ENCODE measurements around the gene ZSWIM9.

Gene ZSWIM9

DNA sequence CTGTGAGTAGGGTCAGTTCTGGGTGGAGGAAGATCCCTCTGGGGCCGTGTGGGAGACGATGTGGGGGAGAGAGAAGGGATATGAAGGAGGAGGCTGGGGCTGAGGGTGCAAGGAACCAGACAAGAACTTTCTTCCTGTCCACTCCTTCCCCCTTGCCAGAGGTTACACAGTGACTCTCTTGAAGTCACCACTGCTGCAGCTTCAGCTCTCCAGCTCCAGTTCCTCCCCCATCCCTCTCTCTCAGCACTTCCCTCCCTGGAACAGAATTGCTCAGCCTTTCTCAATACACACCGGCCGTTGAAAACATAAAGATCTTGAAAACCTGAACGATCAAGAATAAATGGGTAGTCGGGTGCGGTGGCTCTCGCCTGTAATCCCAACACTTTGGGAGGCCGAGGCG is 5.1 kb downstream of the ZSWIM9 start:
- DNase-seq (ENCODE audit: low read depth): no peak

DNA sequence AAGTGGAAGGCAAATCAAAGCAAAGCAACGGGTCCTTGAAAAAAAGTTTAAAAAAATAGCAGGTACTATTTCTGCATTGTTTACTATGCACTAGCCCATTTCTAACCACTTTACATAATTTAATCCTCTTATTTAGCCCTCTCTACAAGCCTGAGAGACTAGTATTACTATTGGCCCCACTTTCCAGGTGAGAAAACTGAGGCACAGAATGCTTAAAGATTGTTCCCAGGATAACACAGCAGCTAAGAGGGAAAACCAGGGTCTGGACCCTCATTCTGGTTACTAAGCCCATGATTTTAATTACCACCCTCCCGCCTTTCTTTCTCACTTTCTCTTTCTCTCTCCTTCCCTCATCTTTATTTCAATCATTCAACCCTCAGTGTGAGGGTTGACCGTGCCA is 5.7 kb downstream of the ZSWIM9 start:
- no peak for DNase-seq (ENCODE audit: low read depth)

DNA sequence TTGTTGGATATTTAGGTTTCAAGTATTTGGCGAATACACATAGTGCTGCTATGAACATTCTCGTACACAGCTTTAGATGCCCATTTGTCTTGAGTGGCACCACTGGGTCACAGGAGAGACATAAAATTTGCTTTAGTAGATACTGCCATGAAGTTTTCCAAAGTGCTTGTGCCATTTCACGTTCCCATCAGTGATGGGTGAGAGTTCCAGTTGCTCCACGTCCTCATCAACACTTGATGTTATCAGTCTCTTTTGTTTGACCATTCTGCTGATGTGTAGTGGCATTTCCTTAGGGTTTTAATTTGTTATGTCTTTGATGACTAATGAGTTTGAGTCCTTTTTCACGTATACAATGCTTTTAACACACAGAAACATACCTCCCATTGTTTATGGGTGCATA is 11.0 kb downstream of the ZSWIM9 start:
- DNase-seq (ENCODE audit: low read depth): no peak

DNA sequence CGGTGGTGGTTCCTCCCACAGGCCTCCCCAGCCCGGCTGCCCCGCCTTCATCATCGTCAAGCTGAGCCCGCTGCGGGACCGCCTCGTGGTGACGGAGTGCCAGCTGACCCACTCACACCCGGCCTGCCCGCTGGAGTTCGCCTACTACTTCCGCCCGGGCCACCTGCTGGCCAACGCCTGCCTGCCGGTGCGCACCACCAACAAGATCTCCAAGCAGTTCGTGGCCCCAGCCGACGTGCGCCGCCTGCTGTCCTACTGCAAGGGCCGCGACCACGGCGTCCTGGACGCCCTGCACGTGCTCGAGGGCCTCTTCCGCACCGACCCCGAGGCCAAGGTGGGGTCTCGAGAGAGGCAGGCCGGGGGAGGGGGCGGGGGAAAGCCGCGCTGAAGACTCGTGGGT is 12.0 kb downstream of the ZSWIM9 start:
- DNase-seq (ENCODE audit: low read depth): no peak

DNA sequence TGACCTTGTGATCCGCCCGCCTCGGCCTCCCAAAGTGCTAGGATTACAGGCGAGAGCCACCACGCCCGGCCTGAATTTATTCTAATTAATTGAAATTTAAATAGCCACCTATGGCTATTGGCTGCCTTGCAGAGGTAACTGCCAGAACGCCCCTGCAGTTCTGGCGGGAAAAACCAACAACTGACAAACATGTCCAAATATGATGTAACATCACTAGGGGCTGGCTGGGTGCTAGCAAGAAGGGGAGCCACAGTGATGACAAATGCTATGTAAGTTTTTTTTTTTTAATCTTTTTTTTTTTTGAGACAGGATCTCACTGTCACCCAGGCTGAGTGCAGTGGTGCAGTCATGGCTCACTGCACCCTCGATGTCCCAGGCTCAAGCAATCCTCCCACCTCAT is 12.9 kb downstream of the ZSWIM9 start:
- DNase-seq (ENCODE audit: low read depth): no peak

DNA sequence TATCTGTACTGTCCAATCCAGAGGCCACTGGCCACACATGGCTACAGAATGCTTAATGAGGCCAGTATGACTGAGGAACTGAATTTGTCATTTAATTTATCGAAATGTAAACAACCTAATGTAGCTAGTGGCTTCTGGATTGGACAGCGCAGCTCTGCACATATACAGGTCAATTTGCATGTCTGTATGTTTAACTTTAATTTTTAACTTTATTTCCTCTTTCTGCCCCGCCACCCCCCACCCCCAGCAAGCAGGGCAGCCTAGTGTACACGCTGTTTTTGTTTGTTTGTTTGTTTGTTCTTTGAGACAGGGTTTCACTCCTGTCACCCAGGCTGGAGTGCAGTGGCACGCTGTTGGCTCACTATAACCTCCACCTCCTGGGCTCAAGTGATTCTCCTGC is 15.5 kb downstream of the ZSWIM9 start:
- no peak for DNase-seq (ENCODE audit: low read depth)

DNA sequence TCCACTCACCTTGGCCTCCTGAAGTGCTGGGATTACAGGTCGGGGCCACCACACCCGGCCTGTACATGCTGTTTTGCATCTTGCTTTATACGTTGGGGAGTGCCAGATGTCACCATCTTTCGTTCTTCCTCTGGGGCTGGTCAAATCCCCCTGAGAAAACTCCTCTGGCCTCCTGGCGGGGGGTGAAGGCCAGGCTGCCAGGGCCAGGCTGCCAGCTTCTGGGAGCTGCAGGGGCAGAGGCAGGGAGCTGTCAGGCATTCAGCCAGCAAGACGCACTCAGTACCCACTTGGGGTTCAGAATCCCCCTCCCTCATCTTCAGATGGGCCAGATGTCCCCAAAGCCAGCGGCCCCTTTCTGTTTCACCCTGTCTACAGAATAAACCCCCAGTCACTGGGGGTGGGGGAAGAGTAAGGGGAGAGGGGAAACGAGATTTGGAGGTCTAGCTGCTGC is 16.1 kb downstream of the ZSWIM9 start:
- DNase-seq (ENCODE audit: low read depth): no peak

DNA sequence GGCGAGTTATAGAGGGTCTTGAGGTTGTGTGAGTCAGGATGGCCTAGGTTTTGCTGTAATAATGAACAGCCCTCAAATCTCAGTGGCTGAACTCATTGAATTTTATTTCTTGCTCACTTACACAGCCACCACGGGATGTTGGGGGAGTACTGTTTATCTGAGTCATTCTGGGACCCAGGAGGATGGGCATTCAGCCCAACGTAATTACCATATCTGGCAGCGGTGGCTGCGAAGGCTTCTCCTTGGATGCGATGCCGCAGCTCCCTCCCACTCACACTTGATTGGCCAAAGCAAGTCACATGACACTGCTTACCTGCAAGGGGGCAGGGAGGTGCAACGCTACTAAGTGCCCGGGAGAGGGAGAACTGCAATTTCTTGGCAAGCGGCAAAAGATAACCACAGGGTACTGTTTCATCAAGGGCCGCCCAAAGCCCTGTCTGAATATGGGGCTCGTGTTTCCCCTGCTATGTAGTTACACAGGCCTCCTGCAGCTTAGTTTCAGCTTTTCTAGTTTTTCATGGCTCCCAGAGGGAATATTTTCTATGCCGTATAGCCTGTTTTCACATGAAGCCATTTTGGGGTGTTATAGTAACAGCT is 19.9 kb downstream of the ZSWIM9 start:
- peak; percentile 9 for DNase-seq (ENCODE audit: low read depth)

DNA sequence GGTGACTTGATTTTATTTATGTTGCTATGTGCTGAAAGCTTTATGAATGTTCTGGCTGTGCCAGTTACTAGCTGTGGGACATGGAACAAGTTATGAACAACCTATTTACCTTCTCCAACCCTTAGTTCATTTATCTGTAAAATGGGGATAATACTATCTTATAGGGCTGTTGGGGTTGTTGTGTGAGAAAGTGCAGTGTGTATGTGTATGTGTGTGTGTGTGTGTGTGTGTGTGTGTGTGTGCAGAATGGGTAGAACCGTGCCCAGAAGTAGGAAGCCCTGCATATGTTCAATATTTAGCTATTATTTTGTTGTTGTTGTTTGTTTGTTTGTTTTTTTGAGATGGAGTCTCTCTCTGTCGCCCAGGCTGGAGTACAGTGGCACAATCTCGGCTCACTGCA is 20.4 kb downstream of the ZSWIM9 start:
- DNase-seq (ENCODE audit: low read depth): no peak

DNA sequence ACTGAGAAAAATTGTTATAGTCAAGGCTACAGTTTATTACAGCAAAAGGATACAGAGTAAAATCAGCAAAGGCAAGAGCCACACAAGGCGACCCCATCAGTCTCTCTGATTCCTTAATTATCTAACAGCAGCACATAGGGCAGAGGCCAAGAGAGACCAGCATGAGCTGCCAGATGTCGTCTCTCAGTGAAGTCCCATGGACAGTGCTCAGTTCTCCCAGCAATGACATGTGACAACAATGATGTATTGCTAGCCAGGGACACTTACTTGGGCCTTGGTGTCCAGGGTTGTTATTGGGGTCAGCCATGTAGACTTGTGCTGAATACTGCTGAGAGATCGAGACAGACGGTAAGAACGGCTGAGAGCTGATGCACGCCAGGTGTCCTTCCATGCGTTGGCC is 22.3 kb downstream of the ZSWIM9 start:
- no peak for DNase-seq (ENCODE audit: low read depth)

DNA sequence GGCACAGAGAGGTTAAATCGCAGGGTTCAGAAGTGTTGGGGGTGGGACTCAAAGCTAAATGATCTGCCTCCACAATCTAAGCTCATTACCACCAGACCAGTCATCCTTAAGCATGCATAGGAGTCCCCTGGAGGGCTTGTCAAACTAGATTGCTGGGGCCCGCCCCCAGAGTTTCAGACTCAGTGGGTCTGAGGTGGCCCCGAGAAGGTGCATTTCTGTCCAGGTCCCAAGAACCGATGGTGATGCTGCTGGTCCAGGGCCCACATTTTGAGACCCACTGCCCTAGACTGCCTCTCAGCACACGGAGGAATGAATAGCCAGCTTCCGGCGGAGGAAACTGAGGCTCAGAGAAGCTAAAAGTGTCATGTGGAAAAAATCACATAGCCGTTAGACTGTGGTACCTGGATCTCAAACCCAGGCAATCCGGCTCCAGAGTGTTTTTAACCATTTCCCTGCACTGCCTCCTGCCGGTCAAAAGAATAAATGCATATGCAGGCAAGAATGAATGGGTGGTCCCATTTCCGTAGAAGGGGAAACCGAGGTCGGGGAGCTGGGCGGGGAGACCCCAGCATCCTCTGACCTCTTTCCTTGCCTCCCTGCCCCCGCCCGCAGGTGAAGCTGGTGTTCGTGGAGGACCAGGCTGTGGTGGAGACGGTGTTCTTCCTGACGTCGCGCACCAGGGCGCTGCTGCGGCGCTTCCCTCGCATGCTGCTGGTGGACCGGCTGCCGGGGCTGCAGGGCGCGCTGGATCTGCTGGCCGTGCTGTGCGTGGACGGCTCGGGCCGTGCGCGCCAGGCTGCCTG is 23.8 kb downstream of the ZSWIM9 start:
- no peak for DNase-seq (ENCODE audit: low read depth)

DNA sequence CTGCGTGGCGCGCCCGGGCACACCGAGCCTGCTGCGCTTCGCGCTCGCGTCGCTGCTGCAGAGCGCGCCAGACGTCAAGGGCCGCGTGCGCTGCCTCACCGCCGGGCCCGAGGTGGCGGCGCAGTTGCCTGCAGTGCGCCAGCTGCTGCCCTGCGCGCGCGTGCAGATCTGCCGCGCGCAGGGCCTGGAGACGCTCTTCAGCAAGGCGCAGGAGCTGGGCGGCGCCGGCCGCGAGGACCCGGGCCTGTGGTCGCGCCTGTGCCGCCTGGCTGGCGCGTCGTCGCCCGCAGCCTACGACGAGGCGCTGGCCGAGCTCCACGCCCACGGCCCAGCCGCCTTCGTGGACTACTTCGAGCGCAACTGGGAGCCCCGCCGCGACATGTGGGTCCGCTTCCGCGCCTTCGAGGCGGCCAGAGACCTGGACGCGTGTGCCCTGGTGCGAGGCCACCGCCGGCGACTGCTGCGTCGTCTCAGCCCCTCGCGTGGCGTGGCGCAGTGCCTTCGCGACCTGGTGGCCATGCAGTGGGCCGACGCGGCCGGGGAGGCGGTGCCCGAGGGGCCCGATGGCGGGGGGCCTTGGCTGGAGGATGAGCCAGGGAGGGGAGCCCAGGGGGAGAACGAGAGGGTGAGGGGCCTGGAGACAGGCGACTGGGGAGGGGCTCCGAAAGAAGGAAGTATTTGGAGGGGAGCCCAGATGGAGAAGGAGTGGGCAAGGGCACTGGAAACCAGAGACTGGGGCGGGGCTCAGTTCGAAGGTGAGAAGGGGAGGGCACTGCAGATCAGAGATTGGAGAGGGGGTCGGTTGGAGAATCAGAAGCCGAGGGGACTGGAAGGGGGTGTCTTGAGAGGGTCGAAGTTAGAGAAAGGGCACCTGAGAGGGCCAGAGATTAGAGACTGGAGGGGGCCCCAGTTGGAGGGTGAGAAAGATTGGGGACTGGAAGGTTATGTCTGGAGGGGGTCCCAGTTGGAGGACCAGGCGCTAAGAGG is 24.7 kb downstream of the ZSWIM9 start:
- DNase-seq (ENCODE audit: low read depth): no peak

DNA sequence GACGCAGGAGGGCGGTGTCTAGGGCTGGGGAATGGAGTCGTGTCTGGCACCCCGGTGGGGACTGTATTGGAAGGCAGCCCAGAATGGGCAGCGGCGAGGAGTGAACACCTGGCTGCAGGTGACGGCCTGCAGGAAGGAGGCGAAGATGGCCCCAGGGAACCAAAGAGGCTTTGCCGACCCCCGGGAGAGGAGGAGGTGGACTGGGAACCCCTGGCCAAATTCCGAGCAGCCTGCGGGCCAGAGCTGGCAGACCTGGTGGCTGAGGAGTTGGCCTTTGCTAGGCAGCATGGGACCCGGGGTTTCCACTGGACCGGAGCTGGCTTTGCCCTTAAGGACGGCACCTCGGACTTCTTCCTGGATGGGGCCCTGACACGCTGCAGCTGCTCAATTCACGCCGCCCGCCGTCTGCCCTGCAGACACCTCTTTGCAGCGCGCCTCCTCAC is 25.9 kb downstream of the ZSWIM9 start:
- no peak for DNase-seq (ENCODE audit: low read depth)

DNA sequence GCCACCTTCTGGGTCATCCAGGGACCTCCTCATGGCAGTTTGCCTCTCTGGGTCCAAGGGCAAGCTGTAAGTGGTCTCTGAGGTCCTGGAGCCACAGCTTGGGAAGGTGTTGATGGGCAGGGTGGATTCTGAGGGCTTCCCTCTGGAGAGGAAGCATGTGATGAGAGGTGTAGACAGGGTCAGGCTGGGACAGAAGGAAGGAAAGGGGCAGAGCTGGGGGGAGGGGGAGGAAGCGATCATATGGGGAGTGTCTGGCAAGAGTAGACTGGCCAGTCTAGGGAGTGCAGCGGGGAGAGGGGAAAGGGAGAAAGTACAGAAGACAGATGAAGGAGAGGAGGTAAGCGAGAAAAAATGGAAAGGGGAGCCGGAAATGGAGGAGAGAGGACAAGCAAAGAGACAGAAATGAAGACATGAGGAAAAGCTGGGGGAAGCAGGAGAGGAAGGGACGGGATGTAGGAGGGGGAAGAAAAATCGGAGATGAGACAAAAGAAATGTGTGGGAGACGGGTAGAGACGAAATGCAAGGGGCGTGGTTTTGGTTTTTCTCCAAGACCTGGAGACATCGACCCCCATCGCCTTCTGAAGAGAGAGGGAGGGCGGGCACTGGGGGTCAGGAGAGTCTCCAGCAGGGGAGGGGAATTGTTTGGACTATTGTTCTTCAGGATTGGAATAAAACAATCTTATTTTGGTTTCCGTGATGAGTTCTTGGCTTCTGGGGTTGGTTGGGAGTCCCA is 26.6 kb downstream of the ZSWIM9 start:
- DNase-seq (ENCODE audit: low read depth): no peak

DNA sequence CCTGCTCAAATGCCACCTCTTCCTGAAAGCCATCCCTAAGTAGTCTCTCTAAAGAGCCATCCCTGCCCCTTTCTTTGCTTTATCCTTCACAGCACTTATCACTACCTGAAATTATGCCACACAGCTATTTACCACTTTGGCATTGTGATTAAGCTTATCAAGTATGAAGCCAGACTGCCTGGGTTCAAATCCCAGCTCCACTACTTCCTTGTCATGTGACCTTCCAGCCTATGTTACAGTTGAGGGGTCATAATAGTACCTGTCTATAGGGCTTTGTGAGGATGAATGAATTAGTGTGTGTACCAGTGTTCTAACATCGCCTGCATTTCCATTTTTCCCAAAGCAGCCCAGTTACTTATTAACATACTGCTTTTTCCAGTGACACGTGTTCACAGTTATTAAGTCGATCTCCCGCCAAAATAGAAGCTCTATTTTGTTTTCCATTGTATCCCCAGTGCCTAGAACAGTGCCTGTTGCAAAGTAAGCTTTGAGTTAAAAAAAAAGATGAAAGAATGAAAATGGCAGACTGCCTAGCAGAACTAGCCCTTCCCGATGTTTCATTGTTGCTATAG is 32.8 kb downstream of the ZSWIM9 start:
- no peak for DNase-seq (ENCODE audit: low read depth)

DNA sequence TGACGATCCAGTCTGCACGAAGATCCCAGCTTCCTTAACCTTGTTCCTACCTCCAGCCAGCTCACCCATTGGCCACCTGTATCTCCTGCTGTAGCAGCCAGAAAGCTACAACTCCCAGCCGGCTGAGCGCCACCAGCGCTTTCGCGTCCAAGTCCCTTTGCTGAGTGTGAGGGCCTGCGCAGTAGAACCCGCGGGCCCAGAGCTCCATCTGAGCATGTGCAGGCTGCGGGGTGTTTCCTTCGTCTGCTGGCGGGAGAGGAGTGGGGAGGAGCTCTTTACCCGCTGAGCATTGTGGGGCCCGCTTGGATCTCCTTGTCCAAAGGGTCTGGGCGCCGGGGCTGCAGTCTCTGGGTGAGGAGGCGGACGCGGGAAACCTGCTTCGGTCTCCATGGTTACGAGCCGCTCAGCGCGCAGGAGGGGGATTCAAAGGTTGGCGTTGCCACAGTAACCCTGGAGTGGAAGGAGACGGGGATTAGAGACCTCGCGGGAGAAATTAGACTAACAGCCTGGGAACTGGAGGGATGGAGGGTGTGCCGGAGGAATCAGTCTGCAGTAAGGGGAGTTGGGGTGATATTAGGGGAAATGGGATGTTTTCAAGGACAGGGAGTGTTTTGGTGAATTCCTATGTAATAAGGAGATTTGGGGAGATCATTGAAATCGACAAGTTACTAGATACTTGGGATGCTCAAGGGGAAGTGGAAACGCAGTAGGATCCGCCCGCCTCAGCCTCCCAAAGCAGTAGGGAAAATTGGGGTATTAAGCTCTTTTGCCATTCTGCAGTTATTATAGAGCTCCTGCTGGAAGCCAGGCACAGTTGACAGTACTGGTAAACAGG is 33.5 kb downstream of the ZSWIM9 start:
- peak; percentile 95 for DNase-seq (ENCODE audit: low read depth)

DNA sequence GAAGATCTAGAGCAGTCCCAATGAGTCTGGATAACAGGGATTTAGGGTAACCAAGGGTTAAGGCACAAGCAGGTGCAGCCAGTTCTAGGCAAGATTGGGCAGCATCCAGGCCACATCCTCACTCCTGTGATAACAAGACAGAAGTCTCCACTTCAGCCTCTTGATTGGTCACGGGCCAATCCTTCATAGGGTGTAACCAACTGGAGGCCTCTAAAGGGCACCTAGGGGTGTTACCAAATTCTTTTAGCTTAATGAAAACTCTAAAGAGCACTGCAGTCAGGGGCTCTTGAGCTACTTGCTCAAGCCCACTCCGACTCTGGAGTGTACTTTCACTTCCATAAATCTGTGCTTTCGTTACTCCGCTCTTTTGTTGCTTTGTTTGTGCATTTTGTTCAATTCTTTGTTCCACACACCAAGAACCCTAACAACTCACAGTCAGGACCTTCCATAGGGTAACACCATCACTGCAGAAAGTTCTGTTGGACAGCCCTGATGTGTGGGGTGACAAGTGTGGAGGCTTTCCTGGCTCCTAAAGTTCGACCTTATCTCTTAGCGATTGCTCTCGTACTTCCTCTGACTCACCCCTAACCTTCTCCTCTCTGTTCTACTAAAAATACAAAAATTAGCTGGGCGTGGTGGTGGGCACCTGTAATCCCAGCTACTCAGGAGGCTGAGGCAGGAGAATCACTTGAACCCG is 36.1 kb downstream of the ZSWIM9 start:
- no peak for DNase-seq (ENCODE audit: low read depth)

DNA sequence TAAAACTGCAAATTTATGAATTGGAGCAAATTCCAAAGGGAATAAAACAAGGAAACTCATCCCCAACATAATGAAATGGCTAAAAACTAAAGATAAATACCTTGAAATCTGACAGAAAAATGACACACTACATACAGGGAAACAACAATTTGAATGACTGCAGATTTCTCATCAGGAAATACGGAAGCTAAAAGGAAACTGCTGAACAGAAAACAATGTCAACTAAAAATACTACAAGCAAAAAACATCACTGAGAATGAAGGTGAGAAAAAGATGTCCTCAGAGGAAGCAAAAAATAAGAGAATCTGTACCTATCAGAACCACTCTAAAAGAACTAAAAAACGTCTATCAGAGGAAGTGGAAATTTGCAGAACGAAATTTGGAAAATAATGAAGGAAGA is 39.5 kb downstream of the ZSWIM9 start:
- DNase-seq (ENCODE audit: low read depth): no peak

DNA sequence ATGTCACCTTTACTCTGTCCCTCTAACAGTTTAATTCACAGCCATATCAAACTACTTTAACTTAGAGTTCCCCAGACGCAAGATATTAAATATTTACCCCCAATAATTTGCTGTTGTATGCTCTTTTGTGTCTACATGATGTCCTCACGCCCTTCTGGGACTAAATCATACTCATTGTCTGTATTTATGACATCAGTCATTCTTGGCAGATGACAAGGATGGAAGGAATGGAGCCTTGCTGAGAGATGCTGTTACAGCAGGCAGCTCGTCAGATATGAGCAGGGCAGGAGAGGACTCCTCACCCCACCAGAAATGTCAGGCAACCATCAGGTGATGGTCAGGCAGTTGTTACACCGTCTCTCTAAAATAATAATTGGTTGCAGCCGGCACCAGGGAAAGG is 43.5 kb downstream of the ZSWIM9 start:
- DNase-seq (ENCODE audit: low read depth): no peak

DNA sequence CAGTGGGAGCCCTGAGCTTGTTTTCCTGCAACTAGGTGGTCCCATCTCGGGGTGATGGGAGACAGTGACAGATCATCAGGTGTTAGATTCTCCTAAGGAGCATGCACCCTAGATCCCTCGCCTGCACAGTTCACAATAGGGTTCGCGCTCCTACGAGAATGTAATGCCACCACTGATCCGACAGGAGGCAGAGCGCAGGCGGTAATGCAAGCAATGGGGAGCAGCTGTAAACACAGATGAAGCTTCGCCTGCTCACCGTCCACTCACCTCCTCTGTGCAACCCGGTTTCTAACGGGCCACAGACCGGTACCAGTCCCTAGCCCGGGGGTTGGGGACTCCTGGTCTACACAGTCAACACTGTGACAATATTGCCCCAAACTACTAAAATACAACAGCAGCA is 46.5 kb downstream of the ZSWIM9 start:
- no peak for DNase-seq (ENCODE audit: low read depth)
